Occipital lobe (tissue), 2 donors: ENCODE results near the gene CPVL. TPM values are rescaled to one million over a fixed set of nuclear protein-coding genes. Genes with fewer than 3 reads are reported as not detected.
A peak's percentile ranks its signal among the peaks of the same experiment; 100 is the strongest.
"Not testable (repeated sequence)": the region's sequence is repeated elsewhere in the genome, so short reads cannot be mapped to it uniquely, and the experiment has no call there.

Source experiments
- DNase-seq: peaks from one replicate; lab custom pipeline; 2025; lab: John Stamatoyannopoulos, UW
- total RNA-seq: library from RNA; depleted of rRNA; stranded (reverse); fragments of >200 nt; gene quantifications from one replicate; pipeline ENCODE4 v1.2.3, GENCODE V29; 2014

Gene CPVL
- total RNA-seq, 1 donor from 2014 or later, result 69.9 TPM

DNA sequence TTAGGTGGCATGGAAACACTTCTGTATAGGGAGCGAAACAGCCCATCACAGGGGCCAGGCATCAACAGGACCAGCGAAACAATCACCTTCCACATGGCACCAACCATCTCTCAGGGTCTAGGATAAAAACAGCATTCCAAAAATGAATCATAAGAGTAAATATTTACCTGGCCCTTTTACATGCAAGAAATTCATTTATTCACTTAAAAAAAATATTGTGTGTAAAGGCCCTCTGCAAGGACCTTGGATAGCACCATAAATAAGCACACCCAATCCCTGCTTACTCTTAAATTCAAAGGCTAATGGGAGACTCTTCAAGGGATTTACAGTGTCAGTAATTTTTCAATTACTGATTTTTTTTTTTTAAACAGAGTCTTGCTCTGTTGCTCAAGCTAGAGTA lies 25.4 kb downstream of the CPVL start:
- no peak for DNase-seq

DNA sequence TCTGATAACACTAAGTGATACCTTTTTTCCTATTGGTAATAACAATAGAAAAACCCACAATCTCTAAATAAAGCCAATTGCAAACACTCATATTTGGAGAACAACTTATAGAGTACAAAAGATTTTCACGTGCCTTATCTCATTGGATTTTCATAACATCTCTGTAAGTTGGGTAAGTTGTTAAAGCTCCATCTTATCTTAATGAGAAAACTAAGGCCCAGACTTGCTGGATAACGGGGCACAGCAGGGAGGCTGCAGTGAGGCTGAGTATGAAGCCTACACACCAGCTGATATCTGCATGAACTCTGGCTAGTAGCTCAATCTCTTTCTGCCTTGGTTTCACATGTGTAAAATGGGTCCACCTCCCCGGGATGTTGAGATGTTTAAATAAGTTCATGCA lies 26.8 kb downstream of the CPVL start:
- no peak for DNase-seq

DNA sequence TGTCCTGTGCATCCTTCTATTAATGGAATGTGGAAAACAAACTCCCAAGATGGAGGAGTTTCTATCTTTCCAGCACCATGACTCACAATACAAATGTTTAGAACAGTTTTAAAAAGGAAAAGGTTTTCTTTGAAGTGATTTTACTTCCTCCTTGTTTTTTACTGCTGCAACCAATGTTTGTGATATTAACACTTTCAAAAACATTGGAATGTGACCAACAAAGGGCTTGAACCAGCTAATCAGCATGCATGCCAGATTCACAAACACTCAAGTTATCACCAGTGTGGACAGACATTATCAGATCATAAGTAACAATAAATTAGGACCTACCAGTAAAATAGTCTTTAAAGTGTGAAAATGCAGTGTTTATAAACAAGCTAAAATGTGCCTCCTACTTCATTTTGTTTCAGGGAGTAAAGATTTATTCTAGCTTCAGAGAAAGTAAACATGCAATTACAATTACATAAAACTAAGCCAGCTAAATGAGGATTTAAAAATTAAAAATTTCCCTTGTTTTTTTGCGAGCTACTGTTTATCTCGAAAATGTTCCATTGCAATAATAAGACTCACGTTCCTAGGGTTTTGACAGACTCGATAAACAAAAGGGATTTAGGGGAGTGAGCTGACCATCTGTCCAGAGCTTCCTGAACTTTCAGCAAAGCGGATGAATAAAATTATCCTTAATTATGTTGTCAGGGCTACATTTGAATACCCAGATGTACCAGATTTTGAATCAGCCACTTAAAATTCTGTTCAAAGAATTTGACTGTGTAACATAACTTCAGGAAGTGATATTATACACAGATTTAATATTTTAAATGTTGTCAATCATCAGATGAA lies 29.8 kb downstream of the CPVL start:
- no peak for DNase-seq

DNA sequence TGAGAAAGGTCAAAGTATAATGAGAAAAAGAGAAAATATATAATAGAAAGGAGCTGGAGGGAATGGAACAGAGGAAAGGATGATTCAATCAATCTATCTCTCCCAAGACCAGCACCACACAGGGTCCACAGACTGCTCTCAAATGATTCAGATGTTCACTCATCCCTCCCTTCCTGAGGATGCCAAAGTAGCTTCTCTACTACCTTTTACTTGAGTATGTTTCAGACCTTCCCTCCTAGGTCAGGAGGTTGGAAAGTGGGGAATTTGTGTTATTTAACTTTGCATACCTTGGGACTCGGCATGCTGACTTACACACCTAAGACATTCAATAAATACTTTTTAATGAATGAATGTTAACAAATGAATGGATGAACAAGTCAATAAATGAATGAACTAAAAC lies 30.6 kb downstream of the CPVL start:
- DNase-seq, result no peak

DNA sequence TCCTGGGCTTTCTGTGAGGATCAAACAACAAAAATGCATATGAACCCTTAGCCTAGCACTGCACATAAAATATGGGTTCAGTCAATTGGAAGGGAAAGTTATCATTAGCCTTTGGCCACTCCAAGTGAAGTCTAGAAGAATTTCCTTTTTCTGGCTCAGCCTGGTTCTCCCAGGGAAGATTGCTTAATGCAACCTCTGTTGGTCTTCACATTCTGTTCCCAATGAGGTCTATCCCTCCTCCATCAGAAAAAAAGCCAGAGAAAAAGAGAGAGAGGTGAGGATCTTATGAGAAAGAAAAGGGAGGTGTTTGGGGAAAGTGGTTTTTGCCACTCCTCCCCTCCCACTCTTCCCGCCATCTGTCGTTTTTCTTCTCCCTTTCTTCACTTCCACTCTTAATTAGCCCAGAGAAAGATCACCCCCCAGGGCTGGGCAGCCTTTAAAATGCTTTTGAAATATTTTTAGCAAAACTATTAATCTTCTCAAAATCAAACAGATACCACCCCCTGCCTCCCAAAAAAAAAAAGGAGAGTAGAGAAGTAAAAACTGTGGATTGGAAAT lies 31.1 kb downstream of the CPVL start:
- no peak for DNase-seq

DNA sequence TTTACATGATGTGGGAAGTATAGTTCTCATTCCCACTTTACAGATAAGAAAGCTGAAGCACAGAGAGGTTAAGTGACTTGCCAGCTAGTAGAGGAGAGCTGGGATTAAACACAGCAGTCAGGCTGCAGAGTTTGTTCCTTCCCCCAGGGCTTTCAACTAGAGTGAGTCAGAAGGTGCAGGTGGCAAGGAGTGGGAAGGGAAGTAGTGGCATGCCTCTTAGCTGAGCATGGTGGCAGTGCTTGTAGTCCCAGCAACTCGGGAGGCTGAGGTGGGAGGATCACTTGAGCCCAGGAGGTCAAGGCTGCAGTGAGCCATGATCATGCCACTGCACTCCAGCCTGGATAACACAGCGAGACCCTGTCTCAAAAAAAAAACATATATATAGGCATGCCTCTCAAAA lies 32.1 kb downstream of the CPVL start:
- not testable (repeated sequence) for DNase-seq

DNA sequence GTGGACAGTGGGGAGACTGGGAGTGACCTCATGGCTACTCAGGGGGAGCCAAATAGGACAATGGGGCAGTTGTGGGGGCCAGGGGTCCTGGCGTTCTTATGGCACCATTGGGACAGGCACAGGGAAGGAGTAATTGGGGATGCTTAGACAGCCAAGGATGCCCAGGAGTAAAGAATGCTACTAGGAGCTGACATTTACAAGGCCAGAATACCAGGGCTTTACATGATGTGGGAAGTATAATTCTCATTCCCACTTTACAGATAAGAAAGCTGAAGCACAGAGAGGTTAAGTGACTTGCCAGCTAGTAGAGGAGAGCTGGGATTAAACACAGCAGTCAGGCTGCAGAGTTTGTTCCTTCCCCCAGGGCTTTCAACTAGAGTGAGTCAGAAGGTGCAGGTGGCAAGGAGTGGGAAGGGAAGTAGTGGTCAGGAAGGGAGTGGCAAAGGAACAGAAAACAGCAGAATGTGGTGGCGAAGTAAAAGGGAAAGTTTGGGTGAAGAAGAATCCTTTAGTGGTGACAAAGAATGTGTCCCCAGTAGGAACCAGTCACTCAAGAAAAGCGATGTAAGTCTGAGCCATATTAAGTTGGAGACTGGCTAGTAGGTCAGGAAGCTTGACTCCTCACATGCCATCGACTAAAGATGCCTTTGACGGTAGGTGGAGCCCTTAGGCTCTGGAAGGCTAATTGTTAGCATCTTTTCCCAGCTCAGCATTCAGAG lies 32.8 kb downstream of the CPVL start:
- no peak for DNase-seq

DNA sequence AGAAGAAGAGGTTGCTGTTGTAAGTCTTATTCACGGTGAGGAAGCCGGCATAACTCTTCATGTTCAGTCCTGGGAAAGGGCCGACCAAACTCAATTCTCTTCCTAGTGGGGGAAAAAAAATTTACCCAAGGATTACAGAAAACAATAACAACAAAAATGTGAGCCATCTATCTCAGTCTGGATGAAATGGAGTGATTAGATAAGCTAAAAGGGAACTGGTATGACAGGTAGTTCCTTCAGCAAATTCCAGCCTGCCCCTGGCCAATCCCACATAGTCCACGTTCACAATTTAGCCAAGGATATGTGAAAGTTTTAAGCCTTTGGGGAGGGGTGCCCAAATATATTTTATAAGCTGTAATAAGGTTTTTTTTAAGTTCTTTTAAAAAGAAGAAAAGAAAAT lies 33.6 kb downstream of the CPVL start:
- no peak for DNase-seq

DNA sequence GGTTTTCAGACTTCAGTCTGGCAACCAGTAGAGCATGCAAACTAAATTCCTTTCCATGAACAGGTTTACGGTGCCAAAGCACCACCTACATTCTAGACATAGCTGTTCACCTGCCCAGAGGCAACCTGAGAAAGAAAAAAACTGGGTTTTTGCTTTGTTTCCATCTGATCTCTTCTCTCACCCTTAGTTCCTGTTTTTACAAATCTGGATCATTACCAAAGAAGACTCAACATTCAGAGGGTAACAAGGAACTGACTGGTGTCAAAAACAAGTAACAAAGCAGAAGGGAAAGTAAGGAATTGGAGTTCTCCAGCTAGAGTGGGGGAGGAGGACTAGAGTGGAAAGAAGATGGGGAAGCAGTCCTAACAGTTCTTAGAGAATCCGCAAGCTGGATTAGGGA lies 36.4 kb downstream of the CPVL start:
- DNase-seq, result no peak

DNA sequence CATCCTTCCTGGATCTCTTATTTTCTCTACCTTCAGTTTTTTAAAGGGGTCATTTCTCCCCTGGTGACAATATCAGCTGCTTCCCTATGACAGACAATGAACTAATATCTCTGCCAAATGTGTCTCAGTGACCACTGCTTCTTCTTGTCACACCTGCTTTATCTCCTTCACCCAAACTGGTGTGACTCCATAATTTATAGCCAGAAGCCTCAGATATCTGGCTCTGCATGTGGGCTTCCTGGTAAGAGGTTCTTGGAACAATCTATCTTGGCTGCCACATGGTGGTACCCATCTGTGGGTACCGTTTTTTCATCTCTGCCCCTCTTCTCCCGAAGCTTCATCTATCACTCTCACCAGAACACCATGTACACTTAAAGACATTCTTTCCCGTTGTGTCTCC lies 37.0 kb downstream of the CPVL start:
- no peak for DNase-seq

DNA sequence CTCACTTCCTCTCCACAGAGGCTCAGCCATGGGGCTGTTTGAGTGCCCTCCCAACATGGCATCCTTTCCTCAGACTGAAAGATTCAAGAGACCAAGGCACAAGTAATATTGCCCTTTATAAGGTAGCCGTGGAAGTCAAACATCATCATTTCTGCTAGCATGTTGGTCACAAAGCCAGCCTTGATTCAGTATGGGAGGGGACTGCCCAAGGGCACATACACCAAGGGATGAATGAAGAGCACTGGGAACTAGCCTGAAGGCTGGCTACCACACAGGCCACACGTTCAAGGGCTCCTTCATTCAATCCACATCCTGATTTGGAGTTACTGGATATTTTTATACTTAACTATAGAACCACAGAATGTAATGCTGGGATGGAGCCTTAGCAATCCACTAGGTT lies 39.3 kb downstream of the CPVL start:
- no peak for DNase-seq

DNA sequence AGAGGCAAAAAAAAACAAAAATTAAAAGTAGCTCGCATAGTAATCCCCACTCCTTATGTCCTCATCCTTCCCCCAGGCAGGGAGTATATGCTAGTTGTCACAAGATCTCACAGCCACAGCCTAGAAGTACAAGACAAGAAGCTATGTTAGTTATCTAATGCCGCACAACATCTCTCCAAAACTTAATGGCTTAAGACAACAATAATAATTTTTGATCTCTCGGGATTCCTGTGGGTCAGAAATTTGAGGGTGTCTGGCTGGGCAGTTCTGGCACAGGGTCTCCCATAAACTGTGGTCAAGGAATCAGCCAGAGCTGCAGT lies 39.7 kb downstream of the CPVL start:
- DNase-seq, result no peak

DNA sequence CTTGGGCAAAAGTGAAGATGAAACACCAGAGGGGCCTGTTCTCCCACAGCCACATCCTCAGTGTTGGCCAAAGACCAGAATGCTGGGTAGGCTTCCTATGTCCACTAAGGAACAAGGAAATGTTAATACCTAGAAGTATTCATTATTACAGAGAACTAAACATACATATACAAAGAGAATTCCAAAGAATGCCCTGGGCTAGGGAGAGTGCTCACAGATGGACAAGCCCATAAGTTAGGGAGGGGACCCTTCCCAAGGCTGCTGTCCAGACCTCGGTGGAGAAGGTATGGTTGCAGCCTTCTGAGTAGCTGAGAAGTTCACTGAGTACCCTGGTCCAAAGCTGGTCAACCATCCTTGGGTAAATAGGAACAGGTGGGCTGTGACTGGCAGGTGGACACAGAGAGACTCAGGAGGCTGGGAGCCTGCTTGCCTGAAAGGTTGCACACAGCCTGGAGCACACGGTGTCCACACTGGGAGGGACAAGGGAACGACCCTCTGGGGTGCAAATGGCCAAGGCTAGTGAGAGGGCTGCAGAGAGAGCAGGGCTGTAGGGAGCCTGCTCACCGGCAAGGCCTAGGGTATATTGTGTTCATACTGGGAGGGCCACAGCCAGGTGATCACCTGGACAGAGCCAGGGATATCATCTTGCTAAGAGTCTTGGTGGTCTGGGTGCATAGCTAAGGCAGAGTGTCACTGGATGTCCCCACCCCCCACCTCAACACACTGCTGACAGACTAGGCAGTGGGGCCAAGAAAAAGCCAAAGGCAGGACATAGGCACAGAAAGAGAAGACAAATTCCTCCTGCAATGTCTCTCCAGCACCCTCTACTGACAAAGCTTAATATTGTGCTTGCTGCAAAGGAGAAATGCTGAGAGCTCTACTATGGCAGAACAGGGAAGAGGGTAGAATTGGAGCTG lies 40.3 kb downstream of the CPVL start:
- peak; percentile 9 for DNase-seq

DNA sequence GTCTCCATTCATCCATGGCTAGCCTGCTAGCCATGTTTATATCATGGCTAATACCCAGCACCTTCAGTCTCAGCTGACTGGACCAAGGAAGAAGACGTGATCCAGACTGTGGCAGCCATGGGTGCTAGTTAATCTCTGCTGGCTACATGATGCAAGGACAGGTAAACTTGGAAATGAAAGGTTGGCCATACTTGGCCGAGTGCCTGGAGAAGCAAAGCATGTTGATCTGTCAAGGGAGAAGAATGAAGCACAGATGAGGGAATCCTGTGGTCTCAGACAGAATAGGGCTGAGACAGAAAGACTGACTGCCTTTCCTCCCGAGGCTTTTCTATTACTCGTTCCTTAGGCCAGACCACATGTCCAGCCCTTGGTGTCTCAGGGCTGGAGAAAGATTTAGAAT lies 41.1 kb downstream of the CPVL start:
- DNase-seq, result no peak

DNA sequence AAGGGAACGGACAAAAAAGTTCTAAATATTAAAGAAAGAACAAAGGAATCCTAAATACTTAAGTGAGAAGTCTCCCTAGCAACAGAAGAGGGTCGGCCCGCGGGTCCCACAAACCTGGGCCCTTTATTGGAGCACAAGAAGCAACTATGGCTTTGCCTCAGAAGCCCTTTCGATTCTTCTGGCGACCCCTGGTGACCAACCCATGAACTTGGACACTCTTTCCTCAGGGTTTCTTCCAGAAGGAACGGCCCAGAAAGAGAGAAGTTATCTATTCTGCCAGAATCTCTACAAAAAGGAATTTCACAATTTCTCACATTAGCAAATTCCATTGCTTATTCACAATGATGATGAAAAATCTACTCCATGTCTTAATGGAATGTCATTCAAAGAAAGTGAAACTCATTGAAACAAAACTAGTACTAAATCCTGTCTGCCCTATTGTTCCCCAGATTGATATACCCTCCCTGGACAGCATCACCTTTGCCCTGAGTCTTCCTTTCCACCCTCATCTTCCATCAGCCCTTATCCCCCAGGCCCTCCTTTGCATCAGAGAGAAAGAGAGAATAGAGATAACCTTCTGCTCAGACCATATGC lies 43.7 kb downstream of the CPVL start:
- no peak for DNase-seq

DNA sequence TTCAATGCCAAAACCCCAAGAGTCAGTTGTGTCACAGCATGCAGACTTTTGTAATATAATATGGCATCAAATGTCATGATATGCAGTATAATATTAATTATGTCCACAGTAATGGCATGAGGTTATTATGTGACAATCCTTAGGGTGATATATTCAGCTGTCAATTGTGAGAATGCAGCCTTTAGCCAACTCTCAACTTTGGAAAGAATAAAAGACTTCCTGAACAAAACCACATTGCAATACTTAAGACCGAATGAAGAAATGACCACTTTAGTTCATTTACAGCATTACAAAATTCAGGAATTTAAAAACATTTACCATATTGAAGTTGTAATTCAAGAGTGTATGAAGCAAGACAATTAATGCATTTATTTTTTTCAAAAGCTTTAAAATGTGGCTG lies 45.4 kb downstream of the CPVL start:
- no peak for DNase-seq

DNA sequence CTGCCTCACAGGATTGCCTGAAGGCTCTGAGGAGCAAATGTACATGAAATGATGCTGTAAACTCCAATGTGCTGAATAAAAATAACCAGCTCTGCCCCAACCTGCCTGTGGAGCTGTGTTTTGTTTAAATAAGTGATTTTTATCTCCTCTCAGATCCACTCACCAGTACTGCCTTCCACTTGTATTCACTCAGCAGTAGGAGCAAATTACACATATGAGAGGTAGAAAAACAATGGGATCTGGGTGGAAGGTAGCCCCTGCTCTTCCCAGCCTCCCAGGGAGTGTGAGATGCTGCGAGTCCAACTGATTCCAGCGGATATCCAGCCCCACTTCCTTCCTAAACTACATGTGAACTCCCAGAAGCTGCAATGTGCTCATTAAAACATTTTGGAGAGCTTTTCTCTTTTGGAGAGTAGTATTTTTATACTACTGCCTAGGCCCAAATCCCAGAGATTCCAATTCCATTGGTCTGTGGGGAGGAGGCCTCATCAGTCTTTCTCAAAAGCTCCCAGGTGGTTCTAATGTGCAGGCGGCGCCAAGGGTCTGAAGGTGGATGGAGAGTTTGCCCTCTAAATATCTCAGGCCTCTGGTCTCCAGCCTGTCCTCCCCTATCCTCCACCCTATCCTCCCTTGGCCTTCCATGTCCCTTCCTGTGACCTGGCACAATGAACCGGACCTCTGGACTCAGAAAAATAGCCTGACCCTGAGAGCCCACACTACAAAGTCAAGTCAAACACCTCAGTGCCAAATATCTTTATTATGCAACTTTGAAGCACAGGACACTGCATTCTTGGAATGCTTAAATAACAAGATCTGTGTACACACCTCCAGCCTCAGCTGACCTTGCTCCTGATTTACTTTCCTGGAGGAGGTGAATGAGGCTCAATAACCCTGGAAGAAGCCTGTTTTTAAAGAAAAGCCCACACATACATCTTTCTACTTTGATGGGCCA lies 46.2 kb downstream of the CPVL start:
- DNase-seq, result no peak

DNA sequence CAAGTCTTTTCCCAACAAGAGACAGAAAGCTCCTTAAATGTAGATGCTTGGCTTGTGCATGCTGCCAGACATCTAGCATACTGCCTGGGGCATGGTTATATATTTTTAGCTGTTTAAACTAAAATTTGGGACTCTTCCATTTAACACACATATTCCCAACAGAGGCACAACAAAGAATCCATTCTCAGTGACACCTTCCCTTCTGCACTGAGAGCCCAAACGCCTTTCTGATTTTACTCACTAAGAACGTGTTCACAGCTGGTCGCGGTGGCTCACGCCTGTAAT lies 49.9 kb downstream of the CPVL start:
- DNase-seq, result no peak

DNA sequence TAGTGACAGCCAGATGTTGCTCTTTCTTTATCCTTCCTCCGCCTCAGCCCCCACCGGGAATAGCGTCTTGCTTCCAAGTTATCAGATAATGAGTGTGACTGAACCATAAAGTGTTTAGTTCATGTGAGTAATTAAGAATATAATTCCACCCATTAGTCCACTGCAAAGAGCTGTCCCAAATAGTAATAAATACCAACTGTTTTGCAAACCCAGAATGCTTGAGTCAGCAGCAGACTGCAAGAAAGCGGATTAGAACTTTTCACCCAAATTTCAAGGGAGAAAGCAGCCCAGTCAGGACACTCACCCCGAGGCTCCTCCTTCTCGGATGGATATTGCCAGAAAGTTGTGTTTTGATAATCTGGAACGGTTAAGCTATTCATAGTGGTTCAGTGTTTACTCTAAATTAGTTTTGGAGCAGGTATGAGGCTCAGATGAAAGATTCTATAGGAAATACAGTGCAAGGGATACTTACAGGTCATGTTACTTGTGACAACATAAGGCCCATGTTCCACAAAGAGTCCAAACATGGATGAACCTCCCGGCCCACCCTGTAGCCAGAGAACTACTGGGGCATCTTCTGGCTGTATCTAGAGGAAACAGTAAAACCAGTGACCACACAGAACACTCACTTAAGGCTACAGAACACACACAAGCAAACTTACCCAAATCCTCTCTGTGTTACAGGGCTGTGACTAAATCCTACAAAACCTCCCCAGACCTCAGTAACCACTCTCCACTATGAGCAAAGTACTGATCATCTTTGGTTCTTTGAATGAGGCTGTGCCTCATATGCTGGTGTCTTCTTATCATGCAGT lies 50.5 kb downstream of the CPVL start:
- no peak for DNase-seq

DNA sequence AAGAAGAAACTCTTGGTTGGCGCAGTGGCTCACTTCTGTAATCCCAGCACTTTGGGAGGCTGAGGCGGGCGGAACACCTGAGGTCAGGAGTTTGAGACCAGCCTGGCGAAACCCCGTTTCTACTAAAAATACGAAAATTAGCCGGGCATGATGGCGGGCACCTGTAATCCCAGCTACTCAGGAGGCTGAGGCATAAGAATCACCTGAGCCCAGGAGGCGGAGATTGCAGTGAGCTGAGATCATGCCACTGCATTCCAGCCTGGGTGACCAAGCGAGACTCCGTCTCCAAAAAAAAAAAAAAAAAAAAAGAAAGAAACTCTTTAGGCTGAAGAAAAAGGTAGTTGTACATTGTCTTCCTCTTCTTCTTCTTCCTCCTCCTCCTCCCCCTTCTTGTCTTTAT lies 53.2 kb downstream of the CPVL start:
- not testable (repeated sequence) for DNase-seq
